ENCODE results near the gene SPAG6. TPM values are rescaled to one million over a fixed set of nuclear protein-coding genes. Genes with fewer than 3 reads are reported as not detected.
A peak's percentile ranks its signal among the peaks of the same experiment; 100 is the strongest.

Gene SPAG6
- polyA plus RNA-seq, 3 donors: 0.11 to 0.13 TPM; not detected in 1

- 6% methylated on average over 35 of the region's 35 CpGs for WGBS (ENCODE audit: insufficient coverage)
- Histone ChIP-seq H2AFZ (ENCODE audit: insufficient read depth, low read depth, low read length, poor library complexity, severe bottlenecking) (peak overlapping the region; percentile 92), H3K4me2 (replicated peaks; ENCODE audit: extremely low read depth, low read length, poor library complexity, severe bottlenecking) (peak overlapping the region; percentile 90), H3K79me2 (ENCODE audit: insufficient read depth, low read length) (no peaks in the 10 kb centered on the region), H3K9ac (ENCODE audit: insufficient read depth, low read length, poor library complexity, severe bottlenecking) (peak overlapping the region; percentile 85), H3K9me3 (replicated peaks in 1 of 2; ENCODE audit: control insufficient read depth in 1 of 2, insufficient read depth in 1 of 2, low read length in 2 of 2) (no peaks in the 10 kb centered on the region), H3K4me3 (replicated peaks in 1 of 3; ENCODE audit: low read depth in 2 of 3, low read length in 3 of 3) (peak overlapping the region; percentile 56 to 84 (median 78)), H3K4me1 (ENCODE audit: control insufficient read depth in 1 of 2, insufficient read depth in 2 of 2, low read length in 2 of 2) (peaks cover 28 to 46% of the 10 kb centered on the region in 2 donors), H3K27ac (ENCODE audit: low read depth in 1 of 2, low read length in 2 of 2) (peak overlapping the region; percentile 87 to 93), H3K36me3 (replicated peaks in 1 of 2; ENCODE audit: control insufficient read depth in 1 of 2, insufficient read depth in 2 of 2, low read length in 2 of 2) (no peaks in the 10 kb centered on the region), H4K20me1 (ENCODE audit: insufficient read depth, low read length) (no peaks in the 10 kb centered on the region), H3K27me3 (ENCODE audit: control insufficient read depth in 2 of 2, insufficient read depth in 2 of 2, low read length in 2 of 2) (peaks cover 8 to 29% of the 10 kb centered on the region in 2 donors)
- H3K9me3 Mint-ChIP-seq: peaks cover 0 to 4% (median 0%) of the 10 kb centered on the region in 7 donors
- H3K4me3 Mint-ChIP-seq: peak overlapping the region; percentile 96 to 97
- intact Hi-C loops (cut with micrococcal nuclease): loop anchor here (5.0 to 10.0 kb wide), 8 partner anchors 62 to 434 kb away; partner anchors contain the start of genes DNAJC1 (in 2 of the 2), SPAG6 (in 2 of the 2) and BMI1 (in 1 of the 2)
- H3K27ac Mint-ChIP-seq: peak overlapping the region; percentile 45 to 97 (median 72)
- peak in 1 of 3 donors; percentile 19 for DNase-seq
- peaks cover 19 to 40% (median 21%) of the 10 kb centered on the region in 3 donors for H3K27me3 Mint-ChIP-seq (ENCODE audit: low read depth in 3 of 3)
- TF ChIP-seq, protein P1, sequence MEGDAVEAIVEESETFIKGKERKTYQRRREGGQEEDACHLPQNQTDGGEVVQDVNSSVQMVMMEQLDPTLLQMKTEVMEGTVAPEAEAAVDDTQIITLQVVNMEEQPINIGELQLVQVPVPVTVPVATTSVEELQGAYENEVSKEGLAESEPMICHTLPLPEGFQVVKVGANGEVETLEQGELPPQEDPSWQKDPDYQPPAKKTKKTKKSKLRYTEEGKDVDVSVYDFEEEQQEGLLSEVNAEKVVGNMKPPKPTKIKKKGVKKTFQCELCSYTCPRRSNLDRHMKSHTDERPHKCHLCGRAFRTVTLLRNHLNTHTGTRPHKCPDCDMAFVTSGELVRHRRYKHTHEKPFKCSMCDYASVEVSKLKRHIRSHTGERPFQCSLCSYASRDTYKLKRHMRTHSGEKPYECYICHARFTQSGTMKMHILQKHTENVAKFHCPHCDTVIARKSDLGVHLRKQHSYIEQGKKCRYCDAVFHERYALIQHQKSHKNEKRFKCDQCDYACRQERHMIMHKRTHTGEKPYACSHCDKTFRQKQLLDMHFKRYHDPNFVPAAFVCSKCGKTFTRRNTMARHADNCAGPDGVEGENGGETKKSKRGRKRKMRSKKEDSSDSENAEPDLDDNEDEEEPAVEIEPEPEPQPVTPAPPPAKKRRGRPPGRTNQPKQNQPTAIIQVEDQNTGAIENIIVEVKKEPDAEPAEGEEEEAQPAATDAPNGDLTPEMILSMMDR (IDR thresholded peaks at IDR 0.05): no peak
- H3K36me3 Mint-ChIP-seq: peaks cover 0 to 6% of the 10 kb centered on the region in 2 donors
- H3K4me1 Mint-ChIP-seq: peaks cover 37% of the 10 kb centered on the region
These were observed 91.2 kb downstream of the SPAG6 start for GRCh38 chr10:22436526-22436892.

GRCh38 chr10:22436893-22437619 is 91.8 kb downstream of the SPAG6 start:
- Histone ChIP-seq H3K27ac (ENCODE audit: low read depth in 1 of 2, low read length in 2 of 2) (peak overlapping the region; percentile 87 to 93), H3K4me3 (replicated peaks in 1 of 3; ENCODE audit: low read depth in 2 of 3, low read length in 3 of 3) (peak overlapping the region; percentile 56 to 84 (median 78)), H3K36me3 (replicated peaks in 1 of 2; ENCODE audit: control insufficient read depth in 1 of 2, insufficient read depth in 2 of 2, low read length in 2 of 2) (no peaks in the 10 kb centered on the region), H4K20me1 (ENCODE audit: insufficient read depth, low read length) (no peaks in the 10 kb centered on the region), H3K9me3 (replicated peaks in 1 of 2; ENCODE audit: control insufficient read depth in 1 of 2, insufficient read depth in 1 of 2, low read length in 2 of 2) (no peaks in the 10 kb centered on the region), H3K79me2 (ENCODE audit: insufficient read depth, low read length) (no peaks in the 10 kb centered on the region), H3K4me2 (replicated peaks; ENCODE audit: extremely low read depth, low read length, poor library complexity, severe bottlenecking) (peak overlapping the region; percentile 90), H2AFZ (ENCODE audit: insufficient read depth, low read depth, low read length, poor library complexity, severe bottlenecking) (peak overlapping the region; percentile 92), H3K4me1 (ENCODE audit: control insufficient read depth in 1 of 2, insufficient read depth in 2 of 2, low read length in 2 of 2) (peaks cover 28 to 46% of the 10 kb centered on the region in 2 donors), H3K9ac (ENCODE audit: insufficient read depth, low read length, poor library complexity, severe bottlenecking) (peak overlapping the region; percentile 85), H3K27me3 (ENCODE audit: control insufficient read depth in 2 of 2, insufficient read depth in 2 of 2, low read length in 2 of 2) (peaks cover 10 to 35% of the 10 kb centered on the region in 2 donors)
- Mint-ChIP-seq H3K27ac (peak overlapping the region; percentile 91 to 97 (median 94)), H3K4me1 (peaks cover 37% of the 10 kb centered on the region), H3K27me3 (ENCODE audit: low read depth in 3 of 3) (peaks cover 19 to 46% (median 24%) of the 10 kb centered on the region in 3 donors), H3K36me3 (peaks cover 0 to 6% of the 10 kb centered on the region in 2 donors), H3K9me3 (peaks cover 0 to 4% (median 0%) of the 10 kb centered on the region in 7 donors), H3K4me3 (peak overlapping the region; percentile 96 to 97)
- intact Hi-C loops (cut with micrococcal nuclease): loop anchor here (5.0 to 10.0 kb wide), 8 partner anchors 62 to 435 kb away; partner anchors contain the start of genes DNAJC1 (in 2 of the 2), SPAG6 (in 2 of the 2) and BMI1 (in 1 of the 2)
- peak; percentile 87 to 88 (median 87) for DNase-seq
- under 1% methylated on average over 85 of the region's 85 CpGs for WGBS (ENCODE audit: insufficient coverage)
- TF ChIP-seq, protein P1 (IDR thresholded peaks at IDR 0.05): no peak

All from CD14-positive monocyte (primary cell).